Panc1 (cell line): ENCODE measurements around the gene SPAG5. TPM values are rescaled to one million over a fixed set of nuclear protein-coding genes. Genes with fewer than 3 reads are reported as not detected.

ENCODE experiments used
- ATAC-seq: fragments of 200-7000 bp; cut with Tn5 transposase; 2 replicates; pipeline ENCODE4 v1.9.1; 2020; ENCODE audit warnings: mild to moderate bottlenecking, moderate library complexity
- BruUV-seq: library from RNA; stranded (reverse); fragments of 400-500 nt; replicated peaks from 2 replicates; lab custom pipeline; 2021; lab: Mats Ljungman, UMichigan
- CTCF ChIA-PET: fragments of 300-600 bp; sonication (Branson Sonifier 250); formaldehyde crosslinking; loops from one replicate; lab custom pipeline; 2022; ENCODE audit warnings: antibody characterized with exemption; lab: Charles Lee
- POLR2A ChIA-PET: fragments of 300-600 bp; sonication (Branson Sonifier 250); formaldehyde crosslinking; loops from one replicate; lab custom pipeline; 2022; ENCODE audit warnings: antibody characterized with exemption; lab: Charles Lee
- DNase-seq: peaks from one replicate; pipeline ENCODE4 v3.0.0-alpha.2; 2010; ENCODE audit warnings: low read depth, low spot score
- H3K27ac ChIP-seq: 2 replicates; pipeline ENCODE4 v1.5.1; 2011; ENCODE audit warnings: mild to moderate bottlenecking, low read length, inconsistent platforms
- H3K27me3 ChIP-seq: fragments of 200-500 bp; sonication (Bioruptor generic); 2 replicates; pipeline ENCODE4 v1.6.0; 2014; ENCODE audit warnings: low read length, inconsistent platforms; ENCODE audit not compliant: control insufficient read depth, insufficient read depth
- H3K36me3 ChIP-seq: fragments of 200-500 bp; sonication (Bioruptor generic); 2 replicates; pipeline ENCODE4 v1.5.1; 2014; ENCODE audit warnings: inconsistent platforms, mild to moderate bottlenecking, low read length, moderate library complexity; ENCODE audit not compliant: control insufficient read depth, insufficient read depth
- H3K4me1 ChIP-seq: 2 replicates; pipeline ENCODE4 v1.5.1; 2011; ENCODE audit warnings: inconsistent platforms, mild to moderate bottlenecking, low read length, moderate library complexity; ENCODE audit not compliant: control insufficient read depth, insufficient read depth
- H3K4me3 ChIP-seq, 2 experiments: 2 replicates each; pipeline ENCODE4 v1.5.1; 2011 to 2012; ENCODE audit warnings: low read depth in 2 of 2, low read length in 2 of 2, mild to moderate bottlenecking in 2 of 2, inconsistent platforms in 1 of 2, moderate library complexity in 1 of 2
- H3K9me3 ChIP-seq: fragments of 200-500 bp; sonication (Bioruptor generic); 2 replicates; pipeline ENCODE4 v1.5.1; 2014; ENCODE audit warnings: low read depth, mild to moderate bottlenecking, inconsistent platforms, low read length, moderate library complexity; ENCODE audit not compliant: control insufficient read depth, insufficient read depth
- POLR2AphosphoS5 ChIP-seq: IDR thresholded peaks from 2 replicates; pipeline ENCODE4 v1.6.1; 2012; ENCODE audit warnings: mild to moderate bottlenecking, low read depth, low read length, moderate library complexity
- SIN3A ChIP-seq: IDR thresholded peaks from 2 replicates; pipeline ENCODE4 v1.6.1; 2012; ENCODE audit warnings: low read depth, mild to moderate bottlenecking, low read length, moderate library complexity, borderline replicate concordance; ENCODE audit not compliant: insufficient read depth
- TCF7L2 ChIP-seq: IDR thresholded peaks from 2 replicates; pipeline ENCODE4 v1.6.1; 2011; ENCODE audit warnings: mild to moderate bottlenecking, low read depth, low read length, inconsistent platforms
- in situ Hi-C: cut with HindIII; loops from 2 replicates; pipeline ENCODE4 v1.10.0; 2016; ENCODE audit warnings: low sequenced_read_pairs, low pct_unique_long_range_greater_than_20kb
- intact Hi-C: fragments of 100-400 bp; cut with micrococcal nuclease; formaldehyde crosslinking; loops from one replicate; pipeline ENCODE4 v1.10.0; 2022; ENCODE audit not compliant: unreplicated experiment
- total RNA-seq: library from RNA; stranded (reverse); gene quantifications from one replicate; pipeline ENCODE4 v1.2.1, GENCODE V29; 2021; ENCODE audit not compliant: unreplicated experiment
- TF ChIP-seq, protein P1 (sequence below), 2 experiments: IDR thresholded peaks; 2 replicates each; pipeline ENCODE4 v1.6.1; 2011 to 2012; ENCODE audit warnings: low read depth in 2 of 2, control low read depth in 1 of 2, low read length in 1 of 2, mild to moderate bottlenecking in 1 of 2, moderate library complexity in 1 of 2; ENCODE audit not compliant: insufficient read depth in 1 of 2
- TF ChIP-seq, protein P2 (sequence below): fragments of 450-650 bp; IDR thresholded peaks from 2 replicates; pipeline ENCODE4 v1.5.1; 2017; ENCODE audit warnings: mild to moderate bottlenecking

SPAG5 gene
- total RNA-seq, 1 experiment from 2014 or later = 152 TPM

- intact Hi-C loops (loop anchor here (2.0 kb wide), 1 partner anchor 47 kb away; no protein-coding TSS in a partner anchor), in situ Hi-C loops (no loop called here)
- no peak for ATAC-seq
- Histone ChIP-seq H3K27me3 (no peaks in the 10 kb centered on the region), H3K36me3 (no peaks in the 10 kb centered on the region), H3K9me3 (no peaks in the 10 kb centered on the region), H3K4me3 (no peak overlapping the region), H3K4me1 (no peaks in the 10 kb centered on the region), H3K27ac (no peak overlapping the region)
- TF ChIP-seq SIN3A (no peak), TCF7L2 (no peak), POLR2AphosphoS5 (no peak)
- TF ChIP-seq, protein P1, sequence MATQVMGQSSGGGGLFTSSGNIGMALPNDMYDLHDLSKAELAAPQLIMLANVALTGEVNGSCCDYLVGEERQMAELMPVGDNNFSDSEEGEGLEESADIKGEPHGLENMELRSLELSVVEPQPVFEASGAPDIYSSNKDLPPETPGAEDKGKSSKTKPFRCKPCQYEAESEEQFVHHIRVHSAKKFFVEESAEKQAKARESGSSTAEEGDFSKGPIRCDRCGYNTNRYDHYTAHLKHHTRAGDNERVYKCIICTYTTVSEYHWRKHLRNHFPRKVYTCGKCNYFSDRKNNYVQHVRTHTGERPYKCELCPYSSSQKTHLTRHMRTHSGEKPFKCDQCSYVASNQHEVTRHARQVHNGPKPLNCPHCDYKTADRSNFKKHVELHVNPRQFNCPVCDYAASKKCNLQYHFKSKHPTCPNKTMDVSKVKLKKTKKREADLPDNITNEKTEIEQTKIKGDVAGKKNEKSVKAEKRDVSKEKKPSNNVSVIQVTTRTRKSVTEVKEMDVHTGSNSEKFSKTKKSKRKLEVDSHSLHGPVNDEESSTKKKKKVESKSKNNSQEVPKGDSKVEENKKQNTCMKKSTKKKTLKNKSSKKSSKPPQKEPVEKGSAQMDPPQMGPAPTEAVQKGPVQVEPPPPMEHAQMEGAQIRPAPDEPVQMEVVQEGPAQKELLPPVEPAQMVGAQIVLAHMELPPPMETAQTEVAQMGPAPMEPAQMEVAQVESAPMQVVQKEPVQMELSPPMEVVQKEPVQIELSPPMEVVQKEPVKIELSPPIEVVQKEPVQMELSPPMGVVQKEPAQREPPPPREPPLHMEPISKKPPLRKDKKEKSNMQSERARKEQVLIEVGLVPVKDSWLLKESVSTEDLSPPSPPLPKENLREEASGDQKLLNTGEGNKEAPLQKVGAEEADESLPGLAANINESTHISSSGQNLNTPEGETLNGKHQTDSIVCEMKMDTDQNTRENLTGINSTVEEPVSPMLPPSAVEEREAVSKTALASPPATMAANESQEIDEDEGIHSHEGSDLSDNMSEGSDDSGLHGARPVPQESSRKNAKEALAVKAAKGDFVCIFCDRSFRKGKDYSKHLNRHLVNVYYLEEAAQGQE (IDR thresholded peaks at IDR 0.05; ENCODE audit: insufficient read depth in 1 of 2, low read depth in 2 of 2, low read length in 1 of 2) = no peak
- TF ChIP-seq, protein P2, sequence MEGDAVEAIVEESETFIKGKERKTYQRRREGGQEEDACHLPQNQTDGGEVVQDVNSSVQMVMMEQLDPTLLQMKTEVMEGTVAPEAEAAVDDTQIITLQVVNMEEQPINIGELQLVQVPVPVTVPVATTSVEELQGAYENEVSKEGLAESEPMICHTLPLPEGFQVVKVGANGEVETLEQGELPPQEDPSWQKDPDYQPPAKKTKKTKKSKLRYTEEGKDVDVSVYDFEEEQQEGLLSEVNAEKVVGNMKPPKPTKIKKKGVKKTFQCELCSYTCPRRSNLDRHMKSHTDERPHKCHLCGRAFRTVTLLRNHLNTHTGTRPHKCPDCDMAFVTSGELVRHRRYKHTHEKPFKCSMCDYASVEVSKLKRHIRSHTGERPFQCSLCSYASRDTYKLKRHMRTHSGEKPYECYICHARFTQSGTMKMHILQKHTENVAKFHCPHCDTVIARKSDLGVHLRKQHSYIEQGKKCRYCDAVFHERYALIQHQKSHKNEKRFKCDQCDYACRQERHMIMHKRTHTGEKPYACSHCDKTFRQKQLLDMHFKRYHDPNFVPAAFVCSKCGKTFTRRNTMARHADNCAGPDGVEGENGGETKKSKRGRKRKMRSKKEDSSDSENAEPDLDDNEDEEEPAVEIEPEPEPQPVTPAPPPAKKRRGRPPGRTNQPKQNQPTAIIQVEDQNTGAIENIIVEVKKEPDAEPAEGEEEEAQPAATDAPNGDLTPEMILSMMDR = no peak
- DNase-seq = no peak
- POLR2A ChIA-PET = no interaction called here
- BruUV-seq = no TSS peak
- CTCF ChIA-PET = interaction anchor here (0.6 to 1.6 kb wide), 3 partner anchors 14 to 46 kb away, joined by 3 to 8 read pairs (median 3); no protein-coding TSS in a partner anchor
Observed at GRCh38 chr17:28541439-28541838, 57.4 kb downstream of the SPAG5 start.

GRCh38 chr17:28540231-28540630 lies 58.6 kb downstream of the SPAG5 start:
- POLR2A ChIA-PET = no interaction called here
- DNase-seq (no peak), ATAC-seq (no peak)
- BruUV-seq = no TSS peak
- Histone ChIP-seq H3K27ac (no peak overlapping the region), H3K4me3 (no peak overlapping the region), H3K27me3 (no peaks in the 10 kb centered on the region), H3K36me3 (no peaks in the 10 kb centered on the region), H3K4me1 (no peaks in the 10 kb centered on the region), H3K9me3 (no peaks in the 10 kb centered on the region)
- TF ChIP-seq TCF7L2 (no peak), POLR2AphosphoS5 (no peak), SIN3A (no peak)
- TF ChIP-seq, protein P2 = no peak
- TF ChIP-seq, protein P1 (IDR thresholded peaks at IDR 0.05; ENCODE audit: insufficient read depth in 1 of 2, low read depth in 2 of 2, low read length in 1 of 2) = no peak
- CTCF ChIA-PET = interaction anchor here (1.6 kb wide), 1 partner anchor 45 kb away, joined by 3 read pairs; no protein-coding TSS in a partner anchor
- in situ Hi-C loops (no loop called here), intact Hi-C loops (loop anchor here (2.0 kb wide), 1 partner anchor 45 kb away; no protein-coding TSS in a partner anchor)
